Astrocyte (in vitro differentiated cells and primary cell): ENCODE data around the gene EFTUD2. TPM values are rescaled to one million over a fixed set of nuclear protein-coding genes. Genes with fewer than 3 reads are reported as not detected.

Source experiments
- DNase-seq: peaks from one replicate; pipeline ENCODE4 v3.0.0-alpha.2; 2010; ENCODE audit warnings: low read depth
- FAIRE-seq: peaks from 2 replicates; lab custom pipeline; 2011; peaks lifted over from hg19 to GRCh38; lab: Jason Lieb, UNC
- H2AFZ ChIP-seq: 2 replicates; pipeline ENCODE4 v1.6.0; 2012; ENCODE audit warnings: low read depth, low read length, inconsistent platforms
- H3K27ac ChIP-seq: 2 replicates; pipeline ENCODE4 v1.5.1; 2011; ENCODE audit warnings: low read depth, low read length, inconsistent platforms
- H3K27me3 ChIP-seq: 2 replicates; pipeline ENCODE4 v1.6.0; 2011; ENCODE audit warnings: low read length, inconsistent platforms; ENCODE audit not compliant: insufficient read depth
- H3K36me3 ChIP-seq: 2 replicates; pipeline ENCODE4 v1.5.1; 2011; ENCODE audit warnings: low read length, inconsistent platforms; ENCODE audit not compliant: insufficient read depth
- H3K4me1 ChIP-seq: 2 replicates; pipeline ENCODE4 v1.5.1; 2011; ENCODE audit warnings: low read length, inconsistent platforms; ENCODE audit not compliant: insufficient read depth
- H3K4me2 ChIP-seq: 2 replicates; pipeline ENCODE4 v1.6.0; 2012; ENCODE audit warnings: low read length, inconsistent platforms
- H3K4me3 ChIP-seq: 2 replicates; pipeline ENCODE4 v1.5.1; 2011; ENCODE audit warnings: low read depth, mild to moderate bottlenecking, low read length, inconsistent platforms; ENCODE audit not compliant: insufficient read depth
- H3K79me2 ChIP-seq: 2 replicates; pipeline ENCODE4 v1.6.0; 2012; ENCODE audit warnings: mild to moderate bottlenecking, low read length, inconsistent platforms; ENCODE audit not compliant: insufficient read depth
- H3K9ac ChIP-seq: 2 replicates; pipeline ENCODE4 v1.6.0; 2012; ENCODE audit warnings: mild to moderate bottlenecking, low read length, inconsistent platforms
- H3K9me3 ChIP-seq: 2 replicates; pipeline ENCODE4 v1.5.1; 2012; ENCODE audit warnings: low read depth, mild to moderate bottlenecking, low read length, inconsistent platforms; ENCODE audit not compliant: insufficient read depth
- H4K20me1 ChIP-seq: 2 replicates; pipeline ENCODE4 v1.6.0; 2012; ENCODE audit warnings: low read length, inconsistent platforms; ENCODE audit not compliant: insufficient read depth
- H3K27ac Mint-ChIP-seq: one replicate; pipeline ENCODE4 v1.8.0; 2021; ENCODE audit warnings: mild to moderate bottlenecking, mixed read lengths; ENCODE audit not compliant: unreplicated experiment
- H3K27me3 Mint-ChIP-seq: one replicate; pipeline ENCODE4 v1.8.0; 2021; ENCODE audit warnings: low read depth, mixed read lengths; ENCODE audit not compliant: unreplicated experiment
- H3K36me3 Mint-ChIP-seq: one replicate; pipeline ENCODE4 v1.8.0; 2021; ENCODE audit warnings: low read depth, mixed read lengths; ENCODE audit not compliant: unreplicated experiment
- H3K4me1 Mint-ChIP-seq: one replicate; pipeline ENCODE4 v1.8.0; 2021; ENCODE audit warnings: low read depth, mixed read lengths; ENCODE audit not compliant: unreplicated experiment
- H3K4me3 Mint-ChIP-seq: one replicate; pipeline ENCODE4 v1.8.0; 2021; ENCODE audit warnings: mild to moderate bottlenecking, moderate library complexity, mixed read lengths; ENCODE audit not compliant: unreplicated experiment
- H3K9me3 Mint-ChIP-seq: one replicate; pipeline ENCODE4 v1.8.0; 2021; ENCODE audit warnings: mild to moderate bottlenecking, mixed read lengths; ENCODE audit not compliant: unreplicated experiment
- EZH2 ChIP-seq: IDR thresholded peaks from 2 replicates; pipeline ENCODE4 v1.6.1; 2012; ENCODE audit warnings: mild to moderate bottlenecking, low read length, inconsistent platforms; ENCODE audit not compliant: insufficient read depth
- total RNA-seq: library from RNA; stranded (reverse); gene quantifications from 2 replicates; pipeline ENCODE4 v1.2.1, GENCODE V29; 2021
- TF ChIP-seq, protein P1 (sequence below): IDR thresholded peaks from 2 replicates; pipeline ENCODE4 v1.5.1; 2011; ENCODE audit warnings: low read depth, mild to moderate bottlenecking, inconsistent platforms, low read length, moderate library complexity; ENCODE audit not compliant: insufficient read depth

Gene EFTUD2
- total RNA-seq, 1 donor from 2014 or later = 129 TPM

DNA sequence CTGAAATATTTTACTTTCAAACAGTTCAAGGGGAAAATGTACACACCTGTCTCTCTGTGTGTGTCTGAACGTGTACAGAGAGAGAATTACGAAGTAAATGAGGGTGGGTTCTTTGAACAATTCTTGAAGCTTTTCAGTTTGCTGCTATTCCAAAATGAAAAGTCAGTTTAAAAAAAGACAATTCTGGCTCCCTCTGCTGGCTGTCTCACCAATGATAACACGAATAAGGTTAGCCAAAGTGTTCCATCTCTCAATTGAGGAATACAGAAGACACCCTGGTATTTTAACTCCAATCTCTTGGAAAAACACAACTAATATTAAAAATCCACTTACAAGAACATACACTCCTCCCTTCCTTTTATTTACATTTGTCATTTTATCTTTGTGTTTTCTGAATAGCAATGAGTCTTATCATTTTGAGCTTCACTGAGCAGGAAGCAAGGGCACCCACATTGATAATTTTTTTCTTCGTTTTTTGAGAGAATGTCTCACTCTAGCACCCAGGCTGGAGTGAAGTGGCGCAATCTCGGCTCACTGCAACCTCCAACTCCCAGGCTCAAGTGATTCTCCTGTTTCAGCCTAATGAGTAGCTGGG lies 20.5 kb downstream of the EFTUD2 start:
- FAIRE-seq = no peak
- Histone ChIP-seq H2AFZ (no peak overlapping the region), H3K9ac (no peak overlapping the region), H3K36me3 (peaks cover 63% of the 10 kb centered on the region), H3K27ac (no peak overlapping the region), H3K27me3 (no peaks in the 10 kb centered on the region), H3K4me1 (no peaks in the 10 kb centered on the region), H3K4me2 (no peak overlapping the region), H4K20me1 (peaks cover 21% of the 10 kb centered on the region), H3K9me3 (no peaks in the 10 kb centered on the region), H3K4me3 (no peak overlapping the region), H3K79me2 (no peaks in the 10 kb centered on the region)
- Mint-ChIP-seq H3K36me3 (peaks cover 23% of the 10 kb centered on the region), H3K4me1 (peaks cover 2% of the 10 kb centered on the region), H3K4me3 (no peak overlapping the region), H3K27me3 (no peaks in the 10 kb centered on the region), H3K27ac (no peak overlapping the region), H3K9me3 (no peaks in the 10 kb centered on the region)
- DNase-seq = peak; percentile 14
- TF ChIP-seq EZH2 = no peak
- TF ChIP-seq, protein P1, sequence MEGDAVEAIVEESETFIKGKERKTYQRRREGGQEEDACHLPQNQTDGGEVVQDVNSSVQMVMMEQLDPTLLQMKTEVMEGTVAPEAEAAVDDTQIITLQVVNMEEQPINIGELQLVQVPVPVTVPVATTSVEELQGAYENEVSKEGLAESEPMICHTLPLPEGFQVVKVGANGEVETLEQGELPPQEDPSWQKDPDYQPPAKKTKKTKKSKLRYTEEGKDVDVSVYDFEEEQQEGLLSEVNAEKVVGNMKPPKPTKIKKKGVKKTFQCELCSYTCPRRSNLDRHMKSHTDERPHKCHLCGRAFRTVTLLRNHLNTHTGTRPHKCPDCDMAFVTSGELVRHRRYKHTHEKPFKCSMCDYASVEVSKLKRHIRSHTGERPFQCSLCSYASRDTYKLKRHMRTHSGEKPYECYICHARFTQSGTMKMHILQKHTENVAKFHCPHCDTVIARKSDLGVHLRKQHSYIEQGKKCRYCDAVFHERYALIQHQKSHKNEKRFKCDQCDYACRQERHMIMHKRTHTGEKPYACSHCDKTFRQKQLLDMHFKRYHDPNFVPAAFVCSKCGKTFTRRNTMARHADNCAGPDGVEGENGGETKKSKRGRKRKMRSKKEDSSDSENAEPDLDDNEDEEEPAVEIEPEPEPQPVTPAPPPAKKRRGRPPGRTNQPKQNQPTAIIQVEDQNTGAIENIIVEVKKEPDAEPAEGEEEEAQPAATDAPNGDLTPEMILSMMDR = peak; percentile 76

DNA sequence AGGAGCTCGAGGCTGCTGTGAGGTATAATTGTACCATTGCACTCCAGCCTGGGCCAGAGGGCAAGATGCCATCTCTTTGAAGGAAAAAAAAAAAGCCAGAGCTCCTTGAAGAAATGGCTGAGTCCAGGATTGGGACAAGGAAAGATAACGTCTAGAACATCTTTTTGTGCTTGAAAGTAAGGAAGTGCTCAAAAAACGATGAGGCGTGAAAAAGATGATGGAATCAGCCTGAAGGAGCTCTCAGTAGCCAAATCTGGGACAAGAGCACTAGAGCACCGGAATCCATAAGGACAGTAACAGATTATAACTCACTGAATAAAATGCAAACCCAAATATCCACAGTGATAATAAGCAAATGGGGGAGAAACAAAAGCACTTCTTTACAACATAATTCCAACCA lies 22.1 kb downstream of the EFTUD2 start:
- Histone ChIP-seq H4K20me1 (peaks cover 25% of the 10 kb centered on the region), H3K4me3 (no peak overlapping the region), H3K9me3 (no peaks in the 10 kb centered on the region), H3K9ac (no peak overlapping the region), H3K27ac (no peak overlapping the region), H2AFZ (no peak overlapping the region), H3K27me3 (no peaks in the 10 kb centered on the region), H3K4me2 (no peak overlapping the region), H3K36me3 (peaks cover 55% of the 10 kb centered on the region), H3K4me1 (no peaks in the 10 kb centered on the region), H3K79me2 (no peaks in the 10 kb centered on the region)
- FAIRE-seq (no peak), DNase-seq (no peak)
- no peak for TF ChIP-seq EZH2
- TF ChIP-seq, protein P1 = no peak
- Mint-ChIP-seq H3K4me3 (no peak overlapping the region), H3K27ac (no peak overlapping the region), H3K9me3 (no peaks in the 10 kb centered on the region), H3K27me3 (no peaks in the 10 kb centered on the region), H3K36me3 (peaks cover 19% of the 10 kb centered on the region), H3K4me1 (peaks cover 2% of the 10 kb centered on the region)

DNA sequence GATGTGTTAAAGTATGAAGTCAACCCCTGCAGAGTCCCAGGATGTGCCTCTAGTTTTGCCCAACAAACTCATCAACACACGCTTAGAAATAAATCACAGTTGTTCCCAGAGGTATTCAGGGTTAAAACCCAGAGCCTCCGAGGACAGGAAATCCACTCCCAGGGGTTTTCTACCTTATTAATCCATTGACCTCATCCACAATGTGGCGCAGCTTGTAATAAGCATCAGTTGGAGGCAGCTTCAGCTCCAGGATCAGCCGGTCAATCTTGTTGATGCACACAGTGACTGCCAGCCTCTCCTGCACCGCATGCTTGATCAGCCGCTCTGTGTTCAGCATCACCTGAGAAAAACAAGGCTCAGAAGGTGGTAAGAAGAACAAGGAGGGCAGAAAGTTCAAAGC lies 23.5 kb downstream of the EFTUD2 start:
- Histone ChIP-seq H3K27me3 (no peaks in the 10 kb centered on the region), H3K4me1 (no peaks in the 10 kb centered on the region), H4K20me1 (peaks cover 28% of the 10 kb centered on the region), H2AFZ (no peak overlapping the region), H3K4me2 (no peak overlapping the region), H3K9ac (no peak overlapping the region), H3K4me3 (no peak overlapping the region), H3K9me3 (no peaks in the 10 kb centered on the region), H3K79me2 (no peaks in the 10 kb centered on the region), H3K36me3 (peaks cover 57% of the 10 kb centered on the region), H3K27ac (no peak overlapping the region)
- TF ChIP-seq, protein P1 = no peak
- TF ChIP-seq EZH2 = no peak
- DNase-seq (no peak), FAIRE-seq (no peak)
- Mint-ChIP-seq H3K4me1 (no peaks in the 10 kb centered on the region), H3K4me3 (no peak overlapping the region), H3K9me3 (no peaks in the 10 kb centered on the region), H3K27me3 (no peaks in the 10 kb centered on the region), H3K27ac (no peak overlapping the region), H3K36me3 (peaks cover 20% of the 10 kb centered on the region)
